Measurements from ENCODE around the gene ABCB6.

DNA sequence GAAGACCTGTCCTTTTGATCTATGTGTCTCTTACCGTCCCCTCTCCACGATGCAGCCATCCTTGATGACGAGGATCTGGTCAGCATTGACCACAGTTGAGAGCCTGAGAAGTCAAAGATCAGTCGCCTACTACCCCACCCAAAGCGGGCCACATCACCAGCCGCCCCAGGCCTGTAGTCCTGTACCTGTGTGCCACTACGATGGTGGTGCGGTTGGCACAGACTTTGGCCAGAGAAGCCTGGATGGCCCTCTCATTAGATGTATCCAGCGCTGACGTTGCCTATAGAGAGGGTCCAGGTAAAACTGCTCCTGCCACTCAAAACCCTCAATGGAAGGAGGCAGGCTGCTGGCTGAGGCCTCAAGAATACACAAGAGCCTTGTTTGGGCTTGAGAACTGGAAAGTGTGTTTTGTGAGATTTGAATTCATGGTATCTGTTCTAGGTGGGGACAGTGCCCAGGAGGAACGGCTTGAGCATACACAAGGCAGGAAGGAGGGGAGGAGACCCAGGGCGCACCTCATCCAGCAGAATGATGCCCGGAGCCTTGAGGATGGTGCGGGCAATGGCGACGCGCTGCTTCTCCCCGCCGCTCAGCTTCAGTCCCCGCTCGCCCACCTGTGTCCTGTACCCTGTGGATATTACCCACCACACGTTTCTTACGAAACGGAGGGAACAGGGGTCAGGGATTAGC is 8.4 kb downstream of the ABCB6 start:
- TF ChIP-seq GTF2F1 (IDR thresholded peaks at IDR 0.05; ENCODE audit: borderline replicate concordance, low read depth, low read length) (no peak), POLR2A (IDR thresholded peaks at IDR 0.05; ENCODE audit: control extremely low read depth in 1 of 2, low read depth in 2 of 2, low read length in 2 of 2) (no peak), ASH2L (IDR thresholded peaks at IDR 0.05; ENCODE audit: low read length) (no peak), EP300 (IDR thresholded peaks at IDR 0.05; ENCODE audit: borderline replicate concordance in 1 of 2, low read depth in 2 of 2, low read length in 2 of 2) (no peak), TBP (IDR thresholded peaks at IDR 0.05; ENCODE audit: low read depth, low read length) (no peak), CREB1 (IDR thresholded peaks at IDR 0.05) (no peak), POLR2AphosphoS5 (IDR thresholded peaks at IDR 0.05; ENCODE audit: low read depth, low read length) (no peak)
- TF ChIP-seq, protein P1, sequence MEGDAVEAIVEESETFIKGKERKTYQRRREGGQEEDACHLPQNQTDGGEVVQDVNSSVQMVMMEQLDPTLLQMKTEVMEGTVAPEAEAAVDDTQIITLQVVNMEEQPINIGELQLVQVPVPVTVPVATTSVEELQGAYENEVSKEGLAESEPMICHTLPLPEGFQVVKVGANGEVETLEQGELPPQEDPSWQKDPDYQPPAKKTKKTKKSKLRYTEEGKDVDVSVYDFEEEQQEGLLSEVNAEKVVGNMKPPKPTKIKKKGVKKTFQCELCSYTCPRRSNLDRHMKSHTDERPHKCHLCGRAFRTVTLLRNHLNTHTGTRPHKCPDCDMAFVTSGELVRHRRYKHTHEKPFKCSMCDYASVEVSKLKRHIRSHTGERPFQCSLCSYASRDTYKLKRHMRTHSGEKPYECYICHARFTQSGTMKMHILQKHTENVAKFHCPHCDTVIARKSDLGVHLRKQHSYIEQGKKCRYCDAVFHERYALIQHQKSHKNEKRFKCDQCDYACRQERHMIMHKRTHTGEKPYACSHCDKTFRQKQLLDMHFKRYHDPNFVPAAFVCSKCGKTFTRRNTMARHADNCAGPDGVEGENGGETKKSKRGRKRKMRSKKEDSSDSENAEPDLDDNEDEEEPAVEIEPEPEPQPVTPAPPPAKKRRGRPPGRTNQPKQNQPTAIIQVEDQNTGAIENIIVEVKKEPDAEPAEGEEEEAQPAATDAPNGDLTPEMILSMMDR (IDR thresholded peaks at IDR 0.05; ENCODE audit: control extremely low read depth in 1 of 3, insufficient read depth in 1 of 3, low read depth in 1 of 3, low read length in 3 of 3) = no peak

All from H1 (cell line).